Endothelial cell of umbilical vein (primary cell): ENCODE measurements around the gene ARMH1. TPM values are rescaled to one million over a fixed set of nuclear protein-coding genes. Genes with fewer than 3 reads are reported as not detected.

Experiments used
- BruUV-seq: library from RNA; stranded (reverse); fragments of 400-500 nt; replicated peaks from 2 replicates; lab custom pipeline; 2021; lab: Mats Ljungman, UMichigan
- CTCF ChIA-PET: fragments of 300-600, 350-600 bp; sonication (Branson Sonifier 250); formaldehyde crosslinking; loops from one replicate; lab custom pipeline; 2021; ENCODE audit warnings: antibody characterized with exemption, inconsistent platforms; lab: Charles Lee
- POLR2A ChIA-PET: fragments of 300-600, 350-600 bp; sonication (Branson Sonifier 250); formaldehyde crosslinking; loops from one replicate; lab custom pipeline; 2021; ENCODE audit warnings: antibody characterized with exemption, inconsistent platforms; lab: Charles Lee
- DNase-seq: peaks from one replicate; pipeline ENCODE4 v3.0.0-alpha.2; 2011; ENCODE audit warnings: low read depth, low spot score
- FAIRE-seq: peaks from 2 replicates; lab custom pipeline; 2011; peaks lifted over from hg19 to GRCh38; lab: Jason Lieb, UNC
- H2AFZ ChIP-seq: 2 replicates; pipeline ENCODE4 v1.6.0; 2012; ENCODE audit warnings: low read depth, low read length, control low read depth, inconsistent platforms
- H3K27ac ChIP-seq: 2 replicates; pipeline ENCODE4 v1.5.1; 2011; ENCODE audit warnings: low read depth, mild to moderate bottlenecking, control low read depth, low read length, moderate library complexity; ENCODE audit not compliant: insufficient read depth
- H3K27me3 ChIP-seq, 2 experiments: 2 replicates each; pipeline versions ENCODE4 v1.6.0 to v1.6.1; 2011; ENCODE audit warnings: low read length in 2 of 2, mixed read lengths in 1 of 2; ENCODE audit not compliant: control insufficient read depth in 2 of 2, insufficient read depth in 2 of 2
- H3K36me3 ChIP-seq, 2 experiments: 2 replicates in 1 of 2; 3 replicates in 1 of 2; pipeline ENCODE4 v1.5.1; 2011; ENCODE audit warnings: low read length in 2 of 2, mild to moderate bottlenecking in 1 of 2, moderate library complexity in 1 of 2; ENCODE audit not compliant: control insufficient read depth in 2 of 2, insufficient read depth in 2 of 2; ENCODE audit errors: extremely low read depth in 1 of 2
- H3K4me1 ChIP-seq: 3 replicates; pipeline ENCODE4 v1.5.1; 2011; ENCODE audit warnings: mild to moderate bottlenecking, low read length; ENCODE audit not compliant: control insufficient read depth, insufficient read depth; ENCODE audit errors: extremely low read depth
- H3K4me2 ChIP-seq: 2 replicates; pipeline ENCODE4 v1.6.1; 2011; ENCODE audit warnings: low read length, control low read depth, mixed read lengths; ENCODE audit not compliant: insufficient read depth
- H3K4me3 ChIP-seq, 3 experiments: fragments of 200-600 bp in 1 of 3; sonication (generic), shearing (Covaris generic) in 1 of 3; replicated peaks in 1 of 3; 2 replicates each; pipeline ENCODE4 v1.5.1; 2011 to 2016; ENCODE audit warnings: control low read depth in 3 of 3, low read length in 3 of 3, mild to moderate bottlenecking in 2 of 3, inconsistent platforms in 1 of 3, low read depth in 1 of 3, moderate library complexity in 1 of 3; ENCODE audit not compliant: insufficient read depth in 1 of 3
- H3K79me2 ChIP-seq: 2 replicates; pipeline ENCODE4 v1.6.0; 2012; ENCODE audit warnings: low read length, inconsistent platforms; ENCODE audit not compliant: control insufficient read depth, insufficient read depth
- H3K9ac ChIP-seq: replicated peaks from 2 replicates; pipeline ENCODE3; 2011; ENCODE audit warnings: low read length, control low read depth; ENCODE audit not compliant: insufficient read depth; ENCODE audit errors: extremely low read depth
- H3K9me1 ChIP-seq: replicated peaks from 3 replicates; pipeline ENCODE4 v1.6.0; 2011; ENCODE audit warnings: mild to moderate bottlenecking, low read length; ENCODE audit not compliant: control insufficient read depth, insufficient read depth; ENCODE audit errors: extremely low read depth
- H3K9me3 ChIP-seq: replicated peaks from 2 replicates; pipeline ENCODE4 v1.5.1; 2012; ENCODE audit warnings: low read length, inconsistent platforms; ENCODE audit not compliant: control insufficient read depth, insufficient read depth
- H4K20me1 ChIP-seq: replicated peaks from 2 replicates; pipeline ENCODE3; 2011; ENCODE audit warnings: mild to moderate bottlenecking, low read length; ENCODE audit not compliant: control insufficient read depth, insufficient read depth; ENCODE audit errors: extremely low read depth
- EZH2 ChIP-seq: IDR thresholded peaks from 2 replicates; pipeline ENCODE4 v1.6.1; 2012; ENCODE audit warnings: borderline replicate concordance, low read depth, mild to moderate bottlenecking, moderate library complexity, low read length, inconsistent platforms; ENCODE audit not compliant: severe bottlenecking
- FOS ChIP-seq: IDR thresholded peaks from 2 replicates; pipeline ENCODE4 v1.6.1; 2011; ENCODE audit warnings: mild to moderate bottlenecking, low read length, moderate library complexity, borderline replicate concordance; ENCODE audit not compliant: insufficient read depth
- GATA2 ChIP-seq: IDR thresholded peaks from 2 replicates; pipeline ENCODE4 v1.7.0; 2011; ENCODE audit warnings: low read depth, mild to moderate bottlenecking, moderate library complexity, mixed read lengths, low read length; ENCODE audit not compliant: insufficient read length, insufficient read depth
- JUN ChIP-seq: IDR thresholded peaks from 2 replicates; pipeline ENCODE4 v1.6.1; 2011; ENCODE audit warnings: borderline replicate concordance, low read depth; ENCODE audit not compliant: insufficient read length, insufficient read depth
- MYC ChIP-seq: IDR thresholded peaks from one replicate; pipeline ENCODE4 v1.6.1; 2011; ENCODE audit warnings: mild to moderate bottlenecking, low read depth, low read length
- POLR2A ChIP-seq: IDR thresholded peaks from 2 replicates; pipeline ENCODE4 v1.6.1; 2012; ENCODE audit warnings: low read depth, mild to moderate bottlenecking, control low read depth, low read length
- POLR2AphosphoS5 ChIP-seq: IDR thresholded peaks from 2 replicates; pipeline ENCODE4 v1.6.1; 2012; ENCODE audit warnings: low read depth, mild to moderate bottlenecking, control low read depth, low read length, moderate library complexity; ENCODE audit not compliant: insufficient read depth
- dilution Hi-C: fragments of 300-500 bp; cut with MboI; formaldehyde crosslinking; loops from one replicate; pipeline ENCODE4 v1.15.0; 2019; ENCODE audit warnings: low sequenced_read_pairs; ENCODE audit not compliant: extremely low pct_ligation_motif_present
- intact Hi-C: fragments of 100-400 bp; cut with micrococcal nuclease; formaldehyde crosslinking; loops from one replicate; pipeline ENCODE4 v1.10.0; 2022
- polyA plus RNA-seq, 4 experiments: library from polyadenylated mRNA; depleted of rRNA in 3 of 4; stranded (reverse) in 3 of 4; unstranded in 1 of 4; fragments of >200 nt; gene quantifications; 2 replicates each; pipeline versions ENCODE4 v1.2.1 to v1.2.3, GENCODE V29; 2011 to 2012; ENCODE audit warnings: missing spikeins in 1 of 4
- total RNA-seq: library from RNA; stranded (reverse); gene quantifications from 2 replicates; pipeline ENCODE4 v1.2.3, GENCODE V29; 2021
- TF ChIP-seq, protein P1 (sequence below): IDR thresholded peaks from 2 replicates; pipeline ENCODE4 v1.6.1; 2011; ENCODE audit not compliant: insufficient read depth, insufficient read length
- TF ChIP-seq, protein P2 (sequence below), 2 donors: IDR thresholded peaks; 1 replicate in 1 of 2; 2 replicates in 1 of 2; pipeline ENCODE4 v1.5.1; 2011; ENCODE audit warnings: low read length in 2 of 2, mild to moderate bottlenecking in 2 of 2, moderate library complexity in 2 of 2, control low read depth in 1 of 2, inconsistent platforms in 1 of 2, low read depth in 1 of 2; ENCODE audit not compliant: insufficient read depth in 1 of 2; ENCODE audit errors: extremely low read depth in 1 of 2

ARMH1 gene
- total and polyA plus RNA-seq, 2 donors (not counting 3 experiments of a cell fraction or from before 2014, with no cell fraction given), result 0.17 TPM; not detected in 1

DNA sequence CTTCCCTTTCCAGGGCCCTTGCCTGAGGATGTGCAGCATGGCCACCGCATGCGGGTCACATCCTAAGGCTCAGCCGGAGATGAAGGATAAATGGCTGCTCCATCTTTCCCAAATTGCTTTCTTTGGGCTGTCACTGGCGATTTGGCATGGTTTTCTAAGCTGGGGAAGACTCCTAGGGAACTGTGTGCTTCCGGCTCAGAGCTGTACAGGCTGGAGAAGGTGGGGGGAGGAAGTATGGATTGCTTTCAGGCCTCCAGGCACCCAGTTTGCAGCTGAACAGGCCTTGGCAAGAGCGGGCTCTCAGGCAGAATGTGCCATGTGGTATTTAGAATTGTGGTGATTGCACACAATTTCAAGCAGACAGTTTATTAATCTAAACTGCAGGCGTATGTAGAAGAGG lies 49.2 kb upstream of the ARMH1 start:
- no peak overlapping the region for H3K9ac ChIP-seq
- H2AFZ ChIP-seq, result no peak overlapping the region
- POLR2A ChIA-PET, result no interaction called here
- DNase-seq (no peak), FAIRE-seq (no peak)
- no peaks in the 10 kb centered on the region for H4K20me1 ChIP-seq
- CTCF ChIA-PET, result interaction anchor here (1.8 kb wide), 2 partner anchors 16 to 247 kb away, joined by 5 to 6 read pairs; no protein-coding TSS in a partner anchor
- TF ChIP-seq POLR2A, result no peak
- TF ChIP-seq, protein P1, sequence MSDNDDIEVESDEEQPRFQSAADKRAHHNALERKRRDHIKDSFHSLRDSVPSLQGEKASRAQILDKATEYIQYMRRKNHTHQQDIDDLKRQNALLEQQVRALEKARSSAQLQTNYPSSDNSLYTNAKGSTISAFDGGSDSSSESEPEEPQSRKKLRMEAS, result no peak
- H3K27ac ChIP-seq, result no peak overlapping the region
- no peaks in the 10 kb centered on the region for H3K9me3 ChIP-seq
- peaks cover 0 to 1% of the 10 kb centered on the region in 2 experiments for H3K27me3 ChIP-seq
- H3K36me3 ChIP-seq, result no peaks in the 10 kb centered on the region
- no peaks in the 10 kb centered on the region for H3K9me1 ChIP-seq
- H3K4me3 ChIP-seq, result no peak overlapping the region
- H3K79me2 ChIP-seq, result no peaks in the 10 kb centered on the region
- BruUV-seq, result no TSS peak
- no peaks in the 10 kb centered on the region for H3K4me1 ChIP-seq
- H3K4me2 ChIP-seq, result no peak overlapping the region
- dilution Hi-C loops (no loop called here), intact Hi-C loops (no loop called here)

- DNase-seq (no peak), FAIRE-seq (no peak)
- dilution Hi-C loops, result no loop called here
- Histone ChIP-seq H3K4me1 (peaks cover 9% of the 10 kb centered on the region), H3K9me3 (no peaks in the 10 kb centered on the region), H3K9ac (no peak overlapping the region), H3K27ac (no peak overlapping the region), H3K36me3 (peaks cover 0 to 3% of the 10 kb centered on the region in 2 experiments), H3K9me1 (no peaks in the 10 kb centered on the region), H3K27me3 (no peaks in the 10 kb centered on the region), H3K79me2 (peaks cover 15% of the 10 kb centered on the region), H4K20me1 (no peaks in the 10 kb centered on the region), H2AFZ (no peak overlapping the region), H3K4me2 (no peak overlapping the region), H3K4me3 (no peak overlapping the region)
- ChIA-PET POLR2A (interaction anchor here (0.6 kb wide), 1 partner anchor 8 kb away, joined by 11 read pairs; no protein-coding TSS in a partner anchor), CTCF (interaction anchor here (1.2 to 1.7 kb wide), 3 partner anchors 21 to 251 kb away, joined by 3 to 6 read pairs (median 4); no protein-coding TSS in a partner anchor)
- BruUV-seq, result no TSS peak
- intact Hi-C loops, result no loop called here
- TF ChIP-seq FOS, result no peak
- no peak for TF ChIP-seq POLR2AphosphoS5
- no peak for TF ChIP-seq EZH2
- TF ChIP-seq, protein P1, result no peak
- TF ChIP-seq JUN, result no peak
- no peak for TF ChIP-seq POLR2A
- TF ChIP-seq, protein P2, sequence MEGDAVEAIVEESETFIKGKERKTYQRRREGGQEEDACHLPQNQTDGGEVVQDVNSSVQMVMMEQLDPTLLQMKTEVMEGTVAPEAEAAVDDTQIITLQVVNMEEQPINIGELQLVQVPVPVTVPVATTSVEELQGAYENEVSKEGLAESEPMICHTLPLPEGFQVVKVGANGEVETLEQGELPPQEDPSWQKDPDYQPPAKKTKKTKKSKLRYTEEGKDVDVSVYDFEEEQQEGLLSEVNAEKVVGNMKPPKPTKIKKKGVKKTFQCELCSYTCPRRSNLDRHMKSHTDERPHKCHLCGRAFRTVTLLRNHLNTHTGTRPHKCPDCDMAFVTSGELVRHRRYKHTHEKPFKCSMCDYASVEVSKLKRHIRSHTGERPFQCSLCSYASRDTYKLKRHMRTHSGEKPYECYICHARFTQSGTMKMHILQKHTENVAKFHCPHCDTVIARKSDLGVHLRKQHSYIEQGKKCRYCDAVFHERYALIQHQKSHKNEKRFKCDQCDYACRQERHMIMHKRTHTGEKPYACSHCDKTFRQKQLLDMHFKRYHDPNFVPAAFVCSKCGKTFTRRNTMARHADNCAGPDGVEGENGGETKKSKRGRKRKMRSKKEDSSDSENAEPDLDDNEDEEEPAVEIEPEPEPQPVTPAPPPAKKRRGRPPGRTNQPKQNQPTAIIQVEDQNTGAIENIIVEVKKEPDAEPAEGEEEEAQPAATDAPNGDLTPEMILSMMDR (IDR thresholded peaks at IDR 0.05; ENCODE audit: extremely low read depth in 1 of 2, insufficient read depth in 1 of 2, low read depth in 1 of 2, low read length in 2 of 2), result no peak
- no peak for TF ChIP-seq MYC
- no peak for TF ChIP-seq GATA2
These were observed 45.4 kb upstream of the ARMH1 start for GRCh38 chr1:44628962-44629756.
